ENCODE results near the gene RAD51D. TPM values are rescaled to one million over a fixed set of nuclear protein-coding genes. Genes with fewer than 3 reads are reported as not detected.

Gene RAD51D
- total and polyA plus RNA-seq, 10 of the 15 experiments (the other 5 are each of a cell fraction or from before 2014, with no cell fraction given) = 2.6 to 29.3 (median 13.5) TPM

DNA sequence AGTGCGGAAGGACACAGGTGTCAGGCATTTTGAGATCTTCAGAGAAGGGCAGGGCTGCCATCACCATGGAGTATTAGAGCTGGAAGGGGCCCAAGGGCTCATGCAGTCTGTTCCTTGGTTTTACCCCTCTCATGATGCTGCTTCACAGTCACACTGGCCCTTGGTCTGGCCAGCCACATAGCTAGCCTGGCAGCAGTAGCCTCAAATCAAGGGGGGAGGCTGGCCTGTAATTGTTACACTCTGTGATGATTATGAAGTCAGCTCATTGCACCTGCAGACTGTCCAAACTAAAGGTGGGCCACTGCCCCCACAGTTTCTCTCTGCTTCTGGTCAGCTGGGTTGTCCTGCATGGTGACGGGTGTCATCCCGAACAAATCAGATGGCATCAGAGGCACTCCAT, 1.7 kb upstream of the RAD51D start, which contains the start of gene FNDC8:
Gene FNDC8, plus strand, starts transcription at position 301 of the 400 bp plus-strand sequence. Its CDS starts 79 bp downstream, at position 380.
- WGBS (ENCODE audit: insufficient coverage, insufficient replicate concordance, low lambda C conversion rate, missing lambda C conversion rate) = 100% methylated on average over 3 of the region's 3 CpGs
- ATAC-seq = no peak
- no peak within 1 kb of the TSS for H3K4me3 ChIP-seq
- ChIA-PET SMC1A (ENCODE audit: uncharacterized antibody, unreplicated experiment) (interaction anchor here (8.3 kb wide), 1 partner anchor 122 kb away, joined by 101 read pairs; no protein-coding TSS in a partner anchor), POLR2A (no interaction called here), CTCF (interaction anchor here (0.8 to 6.9 kb wide), 5 partner anchors 31 to 701 kb away, joined by 3 to 149 read pairs (median 30); no protein-coding TSS in a partner anchor), RAD21 (ENCODE audit: unreplicated experiment) (interaction anchor here (1.1 to 3.7 kb wide), 3 partner anchors 578 to 702 kb away, joined by 5 to 31 read pairs (median 5); no protein-coding TSS in a partner anchor)
- BruUV-seq (replicated peaks) = no TSS peak
- no peak within 1 kb of the TSS for H3K9ac ChIP-seq (ENCODE audit: control insufficient read depth, insufficient read depth, low read length)
- no peak within 1 kb of the TSS for H2AFZ ChIP-seq (ENCODE audit: control insufficient read depth, low read depth, low read length)
- H3K27ac ChIP-seq (ENCODE audit: control insufficient read depth, insufficient read depth) = no peak within 1 kb of the TSS
- no peaks in the 10 kb centered on the region; the same call in 1 of the 2 replicates for H3K4me1 ChIP-seq (ENCODE audit: control insufficient read depth, insufficient read depth, low read length)
- H3K27me3 ChIP-seq (replicated peaks in 1 of 2; ENCODE audit: control insufficient read depth in 2 of 2, insufficient read depth in 2 of 2, low read length in 1 of 2) = no peaks in the 10 kb centered on the region
- H3K4me2 ChIP-seq (ENCODE audit: control insufficient read depth, insufficient read depth) = no peak within 1 kb of the TSS
- intact Hi-C loops (cut with micrococcal nuclease; ENCODE audit: unreplicated experiment) (no loop called here), in situ Hi-C loops (cut with MboI) (loop anchor here (5.0 to 25.0 kb wide), 2 partner anchors 579 to 909 kb away; no protein-coding TSS in a partner anchor)
- H3K36me3 ChIP-seq (ENCODE audit: control insufficient read depth in 2 of 2, insufficient read depth in 2 of 2, low read length in 1 of 2) = no peaks in the 10 kb centered on the region
- DNase-seq (ENCODE audit: low read depth, low spot score) = no peak
- TF ChIP-seq SREBF1 (IDR thresholded peaks at IDR 0.05; ENCODE audit: low read length) = no peak
- peaks cover 23% of the 10 kb centered on the region for H3K79me2 ChIP-seq (ENCODE audit: control insufficient read depth, insufficient read depth, low read length)
- no peak for FAIRE-seq
- H3K9me3 ChIP-seq (replicated peaks; ENCODE audit: control insufficient read depth, insufficient read depth, low read length) = no peaks in the 10 kb centered on the region
- H4K20me1 ChIP-seq (ENCODE audit: control insufficient read depth, insufficient read depth) = no peaks in the 10 kb centered on the region

- Histone ChIP-seq H3K27ac (ENCODE audit: control insufficient read depth, insufficient read depth) (no peak overlapping the region), H3K79me2 (ENCODE audit: control insufficient read depth, insufficient read depth, low read length) (peaks cover 23% of the 10 kb centered on the region), H3K27me3 (replicated peaks in 1 of 2; ENCODE audit: control insufficient read depth in 2 of 2, insufficient read depth in 2 of 2, low read length in 1 of 2) (no peaks in the 10 kb centered on the region), H3K9ac (ENCODE audit: control insufficient read depth, insufficient read depth, low read length) (peak overlapping the region; percentile 94; the same call in 1 of the 2 replicates), H3K9me3 (replicated peaks; ENCODE audit: control insufficient read depth, insufficient read depth, low read length) (no peaks in the 10 kb centered on the region), H2AFZ (ENCODE audit: control insufficient read depth, low read depth, low read length) (no peak overlapping the region), H3K36me3 (ENCODE audit: control insufficient read depth in 2 of 2, insufficient read depth in 2 of 2, low read length in 1 of 2) (no peaks in the 10 kb centered on the region), H3K4me1 (ENCODE audit: control insufficient read depth, insufficient read depth, low read length) (no peaks in the 10 kb centered on the region; the same call in 1 of the 2 replicates), H4K20me1 (ENCODE audit: control insufficient read depth, insufficient read depth) (no peaks in the 10 kb centered on the region), H3K4me3 (peak overlapping the region; percentile 88), H3K4me2 (ENCODE audit: control insufficient read depth, insufficient read depth) (peak overlapping the region; percentile 86)
- BruUV-seq (replicated peaks) = no TSS peak
- POLR2A ChIA-PET = interaction anchor here (1.3 to 2.2 kb wide), 2 partner anchors 137 to 576 kb away, joined by 3 to 7 read pairs; partner anchors contain the start of gene LIG3
- FAIRE-seq = peak; percentile 69
- RAD21 ChIA-PET (ENCODE audit: unreplicated experiment) = interaction anchor here (0.9 to 4.2 kb wide), 14 partner anchors 10 to 698 kb away, joined by 3 to 34 read pairs (median 5); partner anchors contain the start of genes LIG3 and RFFL
- CTCF ChIA-PET = interaction anchor here (0.6 to 6.9 kb wide), 30 partner anchors 8 to 745 kb away, joined by 3 to 149 read pairs (median 4); partner anchors contain the start of genes NLE1 and RFFL
- in situ Hi-C loops (cut with MboI) (loop anchor here (5.0 to 25.0 kb wide), 3 partner anchors 121 to 906 kb away; no protein-coding TSS in a partner anchor), intact Hi-C loops (cut with micrococcal nuclease; ENCODE audit: unreplicated experiment) (loop anchor here (1.0 to 5.0 kb wide), 5 partner anchors 29 to 697 kb away; partner anchors contain the start of genes LIG3 and RFFL)
- SMC1A ChIA-PET (ENCODE audit: uncharacterized antibody, unreplicated experiment) = interaction anchor here (0.8 to 8.3 kb wide), 17 partner anchors 9 to 684 kb away, joined by 3 to 101 read pairs (median 6); partner anchors contain the start of gene RFFL
- peak; percentile 45 for DNase-seq (ENCODE audit: low read depth, low spot score)
- ATAC-seq = peak; percentile 73
- TF ChIP-seq RAD21 (IDR thresholded peaks at IDR 0.05; ENCODE audit: insufficient read depth, low read depth, low read length) = peak; percentile 58
- TF ChIP-seq MTA2 (IDR thresholded peaks at IDR 0.05; ENCODE audit: low read depth) = no peak
- no peak for TF ChIP-seq SPI1 (IDR thresholded peaks at IDR 0.05; ENCODE audit: borderline replicate concordance, insufficient read depth, low read depth, low read length)
- no peak for TF ChIP-seq NR2C1 (IDR thresholded peaks at IDR 0.05)
- TF ChIP-seq, protein P1, sequence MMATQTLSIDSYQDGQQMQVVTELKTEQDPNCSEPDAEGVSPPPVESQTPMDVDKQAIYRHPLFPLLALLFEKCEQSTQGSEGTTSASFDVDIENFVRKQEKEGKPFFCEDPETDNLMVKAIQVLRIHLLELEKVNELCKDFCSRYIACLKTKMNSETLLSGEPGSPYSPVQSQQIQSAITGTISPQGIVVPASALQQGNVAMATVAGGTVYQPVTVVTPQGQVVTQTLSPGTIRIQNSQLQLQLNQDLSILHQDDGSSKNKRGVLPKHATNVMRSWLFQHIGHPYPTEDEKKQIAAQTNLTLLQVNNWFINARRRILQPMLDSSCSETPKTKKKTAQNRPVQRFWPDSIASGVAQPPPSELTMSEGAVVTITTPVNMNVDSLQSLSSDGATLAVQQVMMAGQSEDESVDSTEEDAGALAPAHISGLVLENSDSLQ (IDR thresholded peaks at IDR 0.05) = peak; percentile 65
- TF ChIP-seq SMAD1 (IDR thresholded peaks at IDR 0.05; ENCODE audit: low read depth, partially characterized antibody) = no peak
- peak; percentile 61; the same call in 1 of the 2 replicates for TF ChIP-seq YY1 (IDR thresholded peaks at IDR 0.05; ENCODE audit: low read depth, low read length)
- no peak for TF ChIP-seq NBN (IDR thresholded peaks at IDR 0.05)
- no peak for TF ChIP-seq ELK1 (IDR thresholded peaks at IDR 0.05; ENCODE audit: low read depth, low read length)
- no peak for TF ChIP-seq SREBF1 (IDR thresholded peaks at IDR 0.05; ENCODE audit: low read length)
- TF ChIP-seq EP300 (IDR thresholded peaks at IDR 0.05; ENCODE audit: borderline replicate concordance in 1 of 2, control insufficient read depth in 1 of 2, low read depth in 2 of 2, low read length in 2 of 2) = no peak
- TF ChIP-seq ZNF24 (IDR thresholded peaks at IDR 0.05) = no peak
Measured at GRCh38 chr17:35117984-35118383, 1.7 kb downstream of the RAD51D start.
